GM10266 (cell line): ENCODE measurements around the gene LUC7L.
"Not testable (repeated sequence)": the region's sequence is repeated elsewhere in the genome, so short reads cannot be mapped to it uniquely, and the experiment has no call there.

Source experiments
- DNase-seq: peaks from one replicate; pipeline ENCODE4 v3.0.0; 2012; ENCODE audit errors: extremely low spot score
- TF ChIP-seq, protein P1 (sequence below): IDR thresholded peaks from 2 replicates; pipeline ENCODE4 v1.5.1; 2012; ENCODE audit warnings: mild to moderate bottlenecking, low read depth; ENCODE audit not compliant: control insufficient read depth, insufficient read depth; ENCODE audit errors: missing control alignments

LUC7L gene

DNA sequence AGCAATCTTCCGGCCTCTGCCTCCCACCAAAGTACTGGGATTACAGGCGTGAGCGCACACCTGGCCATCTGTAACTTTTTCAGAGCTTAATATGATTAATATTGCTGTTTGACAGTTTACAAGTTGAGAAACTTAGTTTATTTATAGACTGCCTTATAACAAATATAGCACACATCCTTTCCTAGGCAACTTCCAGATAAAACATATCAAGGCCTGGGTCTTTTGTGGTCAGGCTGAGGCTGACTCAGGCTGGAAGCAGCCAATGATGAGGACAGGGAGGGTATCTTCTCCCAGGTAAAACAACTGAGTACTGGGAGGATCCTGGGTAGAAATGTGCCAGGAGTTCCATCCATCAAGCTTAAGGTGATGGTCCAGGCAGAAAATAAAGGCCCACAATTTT, 16.2 kb downstream of the LUC7L start:
- TF ChIP-seq, protein P1, sequence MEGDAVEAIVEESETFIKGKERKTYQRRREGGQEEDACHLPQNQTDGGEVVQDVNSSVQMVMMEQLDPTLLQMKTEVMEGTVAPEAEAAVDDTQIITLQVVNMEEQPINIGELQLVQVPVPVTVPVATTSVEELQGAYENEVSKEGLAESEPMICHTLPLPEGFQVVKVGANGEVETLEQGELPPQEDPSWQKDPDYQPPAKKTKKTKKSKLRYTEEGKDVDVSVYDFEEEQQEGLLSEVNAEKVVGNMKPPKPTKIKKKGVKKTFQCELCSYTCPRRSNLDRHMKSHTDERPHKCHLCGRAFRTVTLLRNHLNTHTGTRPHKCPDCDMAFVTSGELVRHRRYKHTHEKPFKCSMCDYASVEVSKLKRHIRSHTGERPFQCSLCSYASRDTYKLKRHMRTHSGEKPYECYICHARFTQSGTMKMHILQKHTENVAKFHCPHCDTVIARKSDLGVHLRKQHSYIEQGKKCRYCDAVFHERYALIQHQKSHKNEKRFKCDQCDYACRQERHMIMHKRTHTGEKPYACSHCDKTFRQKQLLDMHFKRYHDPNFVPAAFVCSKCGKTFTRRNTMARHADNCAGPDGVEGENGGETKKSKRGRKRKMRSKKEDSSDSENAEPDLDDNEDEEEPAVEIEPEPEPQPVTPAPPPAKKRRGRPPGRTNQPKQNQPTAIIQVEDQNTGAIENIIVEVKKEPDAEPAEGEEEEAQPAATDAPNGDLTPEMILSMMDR, result no peak
- DNase-seq, result no peak

DNA sequence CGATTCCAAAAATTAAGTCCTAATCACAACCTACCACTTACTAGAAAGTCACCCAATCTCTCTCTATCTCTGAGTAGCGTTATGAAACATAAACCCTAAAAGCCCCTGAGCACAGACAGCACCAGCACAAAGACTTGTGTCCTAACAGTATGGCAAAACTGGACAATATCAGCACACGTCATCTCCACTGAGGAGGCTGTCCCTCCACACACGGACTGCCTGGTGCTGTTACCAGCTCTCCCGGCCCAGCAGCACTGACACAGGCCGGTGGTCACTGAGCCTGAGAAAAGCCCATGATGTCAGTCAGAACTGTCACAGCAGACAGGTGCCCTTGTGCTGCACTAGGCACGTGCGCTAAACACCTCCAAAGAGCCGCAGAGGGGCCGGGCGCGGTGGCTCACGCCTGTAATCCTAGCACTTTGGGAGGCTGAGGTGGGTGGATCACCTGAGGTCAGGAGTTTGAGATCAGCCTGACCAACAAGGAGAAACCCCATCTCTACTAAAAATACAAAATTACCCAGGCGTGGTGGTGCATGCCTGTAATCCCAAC, 17.5 kb downstream of the LUC7L start:
- not testable (repeated sequence) for DNase-seq

DNA sequence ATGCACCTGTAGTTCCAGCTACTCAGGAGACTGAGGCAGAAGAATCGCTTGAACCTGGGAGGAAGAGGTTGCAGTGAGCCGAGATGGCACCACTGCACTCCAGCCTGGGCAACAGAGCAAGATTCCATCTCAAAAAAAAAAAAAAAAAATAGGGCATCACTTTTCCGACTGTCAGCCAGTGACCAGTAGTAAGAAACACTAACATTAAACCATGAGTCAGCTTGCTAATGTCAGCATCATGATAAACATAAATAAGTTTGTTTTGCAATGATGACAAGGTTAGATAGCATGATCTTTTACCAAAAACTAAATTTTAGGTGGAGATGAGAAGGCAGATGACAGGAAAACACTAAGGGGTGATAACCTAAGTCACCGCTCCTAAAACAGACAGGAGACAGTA, 19.9 kb downstream of the LUC7L start:
- DNase-seq, result not testable (repeated sequence)

DNA sequence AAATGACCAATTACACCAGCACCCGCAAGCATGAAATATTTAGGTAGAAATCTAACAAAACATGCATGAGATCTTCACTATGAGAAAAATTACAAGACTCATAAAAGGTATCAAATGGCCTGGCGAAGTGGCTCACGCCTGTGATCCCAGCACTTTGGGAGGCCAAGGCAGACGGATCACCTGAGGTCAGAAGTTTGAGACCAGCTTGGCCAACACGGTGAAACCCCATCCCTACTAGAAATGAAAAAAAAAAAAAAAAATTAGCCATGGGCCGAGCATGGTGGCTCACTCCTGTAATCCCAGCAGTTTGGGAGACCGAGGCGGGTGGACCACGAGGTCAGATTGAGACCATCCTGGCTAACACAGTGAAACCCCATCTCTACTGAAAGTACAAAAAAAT, 25.2 kb downstream of the LUC7L start:
- DNase-seq, result not testable (repeated sequence)

GRCh38 chr16:203246-203645, 26.0 kb downstream of the LUC7L start:
- TF ChIP-seq, protein P1, result no peak
- DNase-seq, result no peak

- no peak for DNase-seq
These were observed 28.9 kb downstream of the LUC7L start for GRCh38 chr16:200388-200787.

DNA sequence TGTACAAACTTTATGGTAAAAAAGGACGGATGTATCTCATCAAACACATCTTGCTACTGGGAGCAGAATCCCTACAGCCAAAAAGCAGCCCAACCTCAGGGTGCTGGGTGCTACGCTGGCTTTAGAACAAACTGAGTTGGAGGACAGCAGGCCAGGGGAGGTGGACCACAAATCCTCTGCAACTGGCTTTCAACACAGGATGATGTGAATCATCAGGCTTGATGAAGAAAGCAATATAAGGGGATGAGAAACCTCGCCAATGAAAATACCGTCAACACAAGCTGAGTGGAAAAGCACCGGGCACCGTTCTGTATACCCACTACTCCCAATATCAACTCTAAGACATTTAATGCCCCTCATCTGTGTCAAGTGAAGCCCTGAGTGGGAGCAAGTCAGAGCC, 34.7 kb downstream of the LUC7L start:
- TF ChIP-seq, protein P1, result no peak
- DNase-seq, result no peak

More at GRCh38 chr16:200388-200787, 28.9 kb downstream of the LUC7L start:
- TF ChIP-seq, protein P1, result no peak

- DNase-seq, result no peak
- TF ChIP-seq, protein P1, result no peak
These were observed 35.8 kb downstream of the LUC7L start for GRCh38 chr16:193441-193840.

DNA sequence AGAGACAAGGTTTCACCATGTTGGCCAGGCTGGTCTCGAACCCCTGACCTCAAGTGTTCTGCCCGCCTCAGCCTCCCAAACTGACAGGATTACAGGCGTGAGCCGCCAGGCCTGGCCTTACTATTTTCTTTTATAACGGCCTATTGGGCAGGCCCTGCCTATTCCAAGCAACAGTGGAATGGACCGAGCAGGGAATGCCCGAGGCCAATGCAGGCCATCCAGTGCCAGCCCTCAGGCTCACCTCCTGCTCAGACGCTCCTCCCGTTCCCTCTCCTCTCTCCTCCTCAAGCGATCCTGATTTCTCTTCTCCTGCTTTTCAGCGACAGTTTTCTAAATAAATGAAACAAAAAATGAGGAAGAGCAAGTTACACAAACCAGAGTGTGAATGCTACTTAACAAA, 36.6 kb downstream of the LUC7L start:
- TF ChIP-seq, protein P1, result no peak
- DNase-seq, result no peak
